Hair follicle dermal papilla cell (primary cell): ENCODE results near the gene RNASE4. TPM values are rescaled to one million over a fixed set of nuclear protein-coding genes. Genes with fewer than 3 reads are reported as not detected.

Experiments
- small RNA-seq: library from RNA; depleted of rRNA; stranded (forward); fragments of <200 nt; gene quantifications from one replicate; pipeline ENCODE3, GENCODE V24; 2012
- total RNA-seq: library from RNA; depleted of rRNA; stranded (reverse); fragments of >200 nt; gene quantifications from 2 replicates; pipeline ENCODE4 v1.2.3, GENCODE V29; 2012

RNASE4 gene, protein sequence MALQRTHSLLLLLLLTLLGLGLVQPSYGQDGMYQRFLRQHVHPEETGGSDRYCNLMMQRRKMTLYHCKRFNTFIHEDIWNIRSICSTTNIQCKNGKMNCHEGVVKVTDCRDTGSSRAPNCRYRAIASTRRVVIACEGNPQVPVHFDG
- total RNA-seq: 28.3 and 31.6 TPM in 2 replicates

DNA sequence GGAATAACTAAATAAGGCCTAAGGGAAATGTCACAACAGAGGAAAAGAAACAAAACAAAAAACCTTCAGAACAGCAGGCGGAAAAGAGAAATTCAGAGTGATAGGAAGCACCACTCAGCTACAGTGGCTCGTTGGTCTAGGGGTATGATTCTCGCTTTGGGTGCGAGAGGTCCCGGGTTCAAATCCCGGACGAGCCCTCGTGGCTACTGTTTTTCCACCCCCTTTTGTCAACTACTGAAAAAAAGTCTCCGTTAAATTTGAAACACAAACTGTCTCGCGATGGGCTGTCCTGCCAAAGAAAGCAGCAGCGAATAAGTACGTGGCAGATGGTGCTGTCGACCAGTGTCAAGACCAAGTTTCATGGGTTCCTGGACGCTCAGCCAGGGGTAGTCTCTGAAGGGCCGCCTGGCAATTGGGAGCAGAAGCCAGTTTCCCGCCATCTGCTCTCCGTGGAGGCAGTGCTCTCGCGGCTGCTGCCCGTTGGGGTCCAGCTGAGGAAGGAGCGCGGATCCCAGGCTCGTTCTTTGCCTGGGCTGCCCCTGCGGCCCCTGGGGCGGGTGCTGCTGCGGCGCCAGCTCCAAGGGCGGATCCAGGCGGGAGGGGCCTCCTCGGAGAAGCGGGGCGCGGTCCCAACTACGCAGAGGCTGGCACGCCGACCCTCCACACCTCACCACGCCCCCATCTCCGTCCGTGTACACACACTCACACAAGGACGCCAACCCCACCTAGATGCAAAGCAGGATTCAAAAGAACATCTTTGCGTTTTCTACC is at the start of gene RNASE4:
Gene RNASE4 (plus strand): TSS at position 670 of the 771 bp plus-strand sequence. CDS start 14,812 bp downstream, outside the sequence.

DNA sequence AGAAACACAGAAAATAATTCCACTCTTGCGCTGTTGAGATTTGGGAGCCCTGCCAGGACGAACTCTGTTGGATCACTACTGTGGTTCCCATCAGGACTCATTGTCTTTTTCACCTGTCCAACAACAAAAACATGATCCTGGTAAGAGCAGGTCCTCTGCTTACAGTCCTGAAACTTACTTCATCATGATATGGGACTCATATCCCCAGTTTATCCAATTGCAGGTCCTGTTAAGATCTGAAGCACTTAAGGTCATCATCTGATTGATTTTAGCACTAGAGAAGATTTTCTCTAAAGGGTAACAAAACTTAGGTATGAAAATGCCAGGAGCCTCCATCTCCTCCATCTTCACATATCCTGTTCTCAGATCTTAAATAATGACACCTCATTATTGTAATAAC is 42.8 kb upstream of the RNASE4 start, which contains the start of gene OR6S1:
Gene OR6S1 (minus strand): TSS at position 101 of the 400 bp plus-strand sequence. CDS start 0 bp downstream, at position 101.

DNA sequence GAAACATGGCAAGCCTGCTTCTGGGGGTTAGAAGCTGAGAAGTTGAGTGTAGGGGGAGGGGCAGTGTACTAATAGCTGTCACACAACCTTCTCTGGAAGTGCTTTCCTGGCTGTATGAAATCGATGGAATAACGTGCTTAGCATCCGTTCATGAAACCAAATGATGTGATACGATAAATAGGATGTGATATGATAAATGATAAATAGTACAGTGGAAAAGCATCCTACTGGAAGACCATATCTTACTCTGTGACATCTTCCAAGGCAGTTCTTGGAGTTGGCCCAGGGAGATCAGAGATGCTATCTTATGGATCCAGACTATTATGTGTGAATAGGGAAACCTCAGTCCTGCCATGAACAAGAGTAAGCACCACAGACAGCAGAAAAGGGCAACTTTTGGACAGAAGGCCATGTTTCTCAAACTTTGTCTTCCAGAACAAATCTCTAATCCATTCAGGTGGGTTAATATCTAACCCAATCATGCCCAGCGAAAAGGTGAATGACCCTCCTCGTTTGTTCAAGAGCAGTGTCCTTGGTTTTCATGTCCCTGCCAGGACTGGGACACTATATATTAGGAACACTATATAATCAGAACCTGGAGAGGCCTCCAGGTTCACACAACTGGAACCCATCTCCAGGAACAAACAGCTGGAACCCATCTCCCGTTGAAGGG is 3.9 kb downstream of the RNASE4 start, which contains the start of gene ANG:
Gene ANG (plus strand): TSS at position 598 of the 673 bp plus-strand sequence. CDS start 4,801 bp downstream, outside the sequence.

DNA sequence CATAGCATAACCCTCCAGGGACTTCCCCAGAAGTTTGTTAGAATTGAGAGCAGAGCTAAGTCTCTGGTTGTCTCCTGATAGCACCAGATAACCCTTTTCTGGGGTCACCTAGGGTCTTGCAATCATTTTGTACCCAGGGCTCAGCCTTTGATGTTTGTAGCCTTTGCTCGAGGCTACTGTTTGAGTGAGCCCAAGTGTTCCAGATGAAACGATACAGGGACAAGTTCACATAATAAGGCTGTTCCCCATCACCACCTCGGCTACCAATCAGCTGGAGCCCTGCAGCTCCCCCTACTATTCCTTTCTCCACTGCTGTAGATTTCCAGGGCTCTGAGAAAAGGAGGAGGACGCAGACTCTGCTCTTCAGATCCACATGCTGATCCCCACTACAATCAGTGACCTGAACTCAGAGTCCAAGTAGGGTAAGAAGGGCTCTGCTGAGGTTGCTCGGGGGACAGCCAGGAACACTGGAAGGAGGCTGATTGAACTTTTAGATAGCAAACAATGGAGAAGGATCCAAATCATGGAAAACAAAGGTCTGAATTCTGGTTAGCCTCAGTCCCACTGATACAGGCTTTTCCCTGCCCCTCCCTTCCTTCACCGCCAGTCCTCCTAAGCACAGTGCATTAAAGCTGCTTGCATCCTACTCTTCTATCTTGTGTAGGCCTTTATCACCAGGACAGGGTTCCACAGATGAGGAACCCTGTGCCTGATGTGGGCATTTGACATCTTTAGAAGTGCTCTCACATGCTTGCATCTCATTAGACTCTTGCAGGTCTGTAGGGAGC is 61.4 kb downstream of the RNASE4 start, which contains the start of gene EDDM3A:
Gene EDDM3A (plus strand): TSS at position 317 of the 788 bp plus-strand sequence. CDS start 1,694 bp downstream, outside the sequence.

Small RNAs within 50 kb of the gene (small RNA-seq; reads per million reads assigned to genes)
- gene RF00019: not detected

Other genes starting within 250 kb of the RNASE4 start
- 0.32 and 0.49 TPM in 2 replicates for gene KLHL33, start 248.4 kb upstream of the RNASE4 start, total RNA-seq
- gene OSGEP, start 229.7 kb upstream of the RNASE4 start, total RNA-seq: 36.8 and 41.7 TPM in 2 replicates
- 81.6 and 91.2 TPM in 2 replicates for gene APEX1, start 229.3 kb upstream of the RNASE4 start, total RNA-seq
- 31.6 and 35.6 TPM in 2 replicates for gene PIP4P1, start 223.1 kb upstream of the RNASE4 start, total RNA-seq
- 9.9 and 13.4 TPM in 2 replicates for gene PNP, start 215.2 kb upstream of the RNASE4 start, total RNA-seq
- gene RNASE10, start 179.0 kb upstream of the RNASE4 start, total RNA-seq: not detected in 2 replicates
- gene RNASE9, start 123.5 kb upstream of the RNASE4 start, total RNA-seq: not detected in 2 replicates
- gene RNASE11, start 96.6 kb upstream of the RNASE4 start, total RNA-seq: not detected in 2 replicates
- gene RNASE12, start 93.2 kb upstream of the RNASE4 start, total RNA-seq: not detected in 2 replicates
- not detected in 2 replicates for gene OR6S1, start 42.9 kb upstream of the RNASE4 start, total RNA-seq
- 8.4 and 9.5 TPM in 2 replicates for gene ANG, start 4.2 kb downstream of the RNASE4 start, total RNA-seq
- gene EDDM3A, start 61.3 kb downstream of the RNASE4 start, total RNA-seq: not detected in 2 replicates
- gene EDDM3B, start 83.8 kb downstream of the RNASE4 start, total RNA-seq: not detected in 2 replicates
- gene RNASE6, start 96.7 kb downstream of the RNASE4 start, total RNA-seq: not detected in 2 replicates
- gene RNASE1, start 118.3 kb downstream of the RNASE4 start, total RNA-seq: not detected in 2 replicates
- gene RNASE3, start 206.8 kb downstream of the RNASE4 start, total RNA-seq: not detected in 2 replicates